ENCODE data around the gene BBS9. TPM values are rescaled to one million over a fixed set of nuclear protein-coding genes. Genes with fewer than 3 reads are reported as not detected.

Gene BBS9
- total and polyA plus RNA-seq, 2 donors (not counting 3 experiments of a cell fraction or from before 2014, with no cell fraction given) = 5.7 to 17.4 TPM

- no peaks in the 10 kb centered on the region for H3K27me3 ChIP-seq (ENCODE audit: control insufficient read depth in 2 of 2, insufficient read depth in 2 of 2, low read length in 2 of 2)
- H3K9me3 ChIP-seq (replicated peaks; ENCODE audit: control insufficient read depth, insufficient read depth, low read length) = no peaks in the 10 kb centered on the region
- H3K79me2 ChIP-seq (ENCODE audit: control insufficient read depth, insufficient read depth, low read length) = no peaks in the 10 kb centered on the region
- no peak overlapping the region for H3K27ac ChIP-seq (ENCODE audit: insufficient read depth, low read depth, low read length)
- no peak overlapping the region for H3K4me2 ChIP-seq (ENCODE audit: insufficient read depth, low read length)
- no peaks in the 10 kb centered on the region for H3K9me1 ChIP-seq (replicated peaks; ENCODE audit: control insufficient read depth, extremely low read depth, insufficient read depth, low read length)
- dilution Hi-C loops (cut with MboI; ENCODE audit: extremely low pct_ligation_motif_present, low sequenced_read_pairs) = no loop called here
- H4K20me1 ChIP-seq (replicated peaks; ENCODE audit: control insufficient read depth, extremely low read depth, insufficient read depth, low read length) = no peaks in the 10 kb centered on the region
- ChIA-PET CTCF (interaction anchor here (0.8 to 0.9 kb wide), 2 partner anchors 15 to 377 kb away, joined by 3 read pairs; no protein-coding TSS in a partner anchor), POLR2A (no interaction called here)
- intact Hi-C loops (cut with micrococcal nuclease) = no loop called here
- DNase-seq (ENCODE audit: low read depth, low spot score) (no peak), FAIRE-seq (no peak)
- H3K9ac ChIP-seq (replicated peaks; ENCODE audit: extremely low read depth, insufficient read depth, low read length) = no peak overlapping the region
- H3K36me3 ChIP-seq (ENCODE audit: control insufficient read depth in 2 of 2, extremely low read depth in 1 of 2, insufficient read depth in 2 of 2, low read length in 2 of 2) = no peaks in the 10 kb centered on the region
- TF ChIP-seq CTCF (IDR thresholded peaks at IDR 0.05; ENCODE audit: extremely low read depth in 1 of 2, insufficient read depth in 1 of 2, low read depth in 1 of 2, low read length in 2 of 2) (no peak), EZH2 (IDR thresholded peaks at IDR 0.05; ENCODE audit: borderline replicate concordance, low read depth, low read length, severe bottlenecking) (no peak), GATA2 (IDR thresholded peaks at IDR 0.05; ENCODE audit: insufficient read depth, insufficient read length, low read depth, low read length) (no peak), MYC (IDR thresholded peaks at IDR 0.05; ENCODE audit: low read depth, low read length) (no peak), MAX (IDR thresholded peaks at IDR 0.05; ENCODE audit: insufficient read depth, insufficient read length) (no peak), FOS (IDR thresholded peaks at IDR 0.05; ENCODE audit: borderline replicate concordance, insufficient read depth, low read length) (no peak), JUN (IDR thresholded peaks at IDR 0.05; ENCODE audit: borderline replicate concordance, insufficient read depth, insufficient read length, low read depth) (no peak), POLR2AphosphoS5 (IDR thresholded peaks at IDR 0.05; ENCODE audit: insufficient read depth, low read depth, low read length) (no peak), POLR2A (IDR thresholded peaks at IDR 0.05; ENCODE audit: low read depth, low read length) (no peak)
- no peaks in the 10 kb centered on the region for H3K4me1 ChIP-seq (ENCODE audit: control insufficient read depth, extremely low read depth, insufficient read depth, low read length)
- no peak overlapping the region for H3K4me3 ChIP-seq (replicated peaks in 1 of 3; ENCODE audit: insufficient read depth in 1 of 3, low read depth in 1 of 3, low read length in 3 of 3)
- BruUV-seq (replicated peaks) = no TSS peak
- no peak overlapping the region for H2AFZ ChIP-seq (ENCODE audit: low read depth, low read length)
Observed at GRCh38 chr7:33177876-33178275, 48.5 kb downstream of the BBS9 start.

Data from endothelial cell of umbilical vein (primary cell).